HEK293 (cell line): Measurements from ENCODE around the gene FASTK.

Experiments
- CTCF ChIA-PET: fragments of 350-600 bp; formaldehyde crosslinking; extraction: SDS; loops from one replicate; lab custom pipeline; 2021; ENCODE audit warnings: antibody characterized with exemption; lab: Yijun Ruan, JAX
- POLR2A ChIA-PET: fragments of 300-600 bp; formaldehyde crosslinking; extraction: SDS; loops from one replicate; lab custom pipeline; 2020; ENCODE audit warnings: antibody characterized with exemption, inconsistent platforms; lab: Yijun Ruan, JAX
- H3K27ac ChIP-seq: fragments of 200-500 bp; sonication (Bioruptor generic); 2 replicates; pipeline ENCODE4 v1.5.1; 2014; ENCODE audit warnings: low read depth, low read length, control low read depth, inconsistent platforms; ENCODE audit errors: extremely low read depth
- H3K36me3 ChIP-seq, 2 experiments: fragments of 200-500 bp in 1 of 2; sonication (Bioruptor generic) in 1 of 2; 1 replicate in 1 of 2; 2 replicates in 1 of 2; pipeline ENCODE4 v1.5.1; 2014 to 2017; ENCODE audit warnings: inconsistent platforms in 2 of 2, low read length in 2 of 2; ENCODE audit not compliant: control insufficient read depth in 2 of 2, insufficient read depth in 1 of 2
- H3K4me1 ChIP-seq: fragments of 200-500 bp; sonication (Bioruptor generic); 2 replicates; pipeline ENCODE4 v1.5.1; 2014; ENCODE audit warnings: mild to moderate bottlenecking, low read length, inconsistent platforms; ENCODE audit not compliant: control insufficient read depth, insufficient read depth
- H3K4me3 ChIP-seq: 2 replicates; pipeline ENCODE4 v1.5.1; 2011; ENCODE audit warnings: low read depth, mild to moderate bottlenecking, control low read depth, low read length, moderate library complexity
- H3K9me3 ChIP-seq: fragments of 200-500 bp; sonication (Bioruptor generic); 2 replicates; pipeline ENCODE4 v1.5.1; 2014; ENCODE audit warnings: low read depth, low read length, inconsistent platforms; ENCODE audit not compliant: control insufficient read depth, insufficient read depth
- EGR2 ChIP-seq: fragments of 450-650 bp; formaldehyde crosslinking; IDR thresholded peaks from 2 replicates; pipeline ENCODE4 v1.5.1; 2016; ENCODE audit warnings: low read depth, missing biosample characterization, missing genetic modification characterization
- IKZF3 ChIP-seq: fragments of 450-650 bp; IDR thresholded peaks from 2 replicates; pipeline ENCODE4 v1.5.0; 2018; ENCODE audit warnings: missing biosample characterization, mild to moderate bottlenecking, missing genetic modification characterization, moderate library complexity
- KLF8 ChIP-seq: fragments of 450-650 bp; formaldehyde crosslinking; IDR thresholded peaks from 2 replicates; pipeline ENCODE4 v1.5.1; 2016; ENCODE audit warnings: missing biosample characterization, missing genetic modification characterization
- KLF9 ChIP-seq: fragments of 450-650 bp; formaldehyde crosslinking; IDR thresholded peaks from 2 replicates; pipeline ENCODE4 v1.5.1; 2016; ENCODE audit warnings: missing biosample characterization, missing genetic modification characterization, low read depth
- SP2 ChIP-seq: fragments of 450-650 bp; formaldehyde crosslinking; IDR thresholded peaks from 2 replicates; pipeline ENCODE4 v1.5.1; 2016; ENCODE audit warnings: missing biosample characterization, missing genetic modification characterization
- WT1 ChIP-seq: fragments of 450-650 bp; formaldehyde crosslinking; IDR thresholded peaks from 2 replicates; pipeline ENCODE4 v1.5.1; 2016; ENCODE audit warnings: missing biosample characterization, missing genetic modification characterization
- ZBTB20 ChIP-seq: fragments of 450-650 bp; formaldehyde crosslinking; IDR thresholded peaks from 2 replicates; pipeline ENCODE4 v1.5.1; 2016; ENCODE audit warnings: missing biosample characterization, missing genetic modification characterization
- ZBTB48 ChIP-seq: fragments of 450-650 bp; formaldehyde crosslinking; IDR thresholded peaks from 2 replicates; pipeline ENCODE4 v1.5.1; 2016; ENCODE audit warnings: missing biosample characterization, missing genetic modification characterization
- ZNF2 ChIP-seq: fragments of 450-650 bp; formaldehyde crosslinking; IDR thresholded peaks from 2 replicates; pipeline ENCODE4 v1.5.1; 2016; ENCODE audit warnings: missing biosample characterization, missing genetic modification characterization
- ZNF266 ChIP-seq: fragments of 450-650 bp; formaldehyde crosslinking; IDR thresholded peaks from 2 replicates; pipeline ENCODE4 v1.5.1; 2016; ENCODE audit warnings: missing biosample characterization, missing genetic modification characterization, low read depth
- ZNF335 ChIP-seq: fragments of 450-650 bp; formaldehyde crosslinking; conservative IDR thresholded peaks from 2 replicates; pipeline ENCODE4 v1.5.1; 2016; ENCODE audit warnings: missing biosample characterization, missing genetic modification characterization
- ZNF394 ChIP-seq: fragments of 450-650 bp; formaldehyde crosslinking; IDR thresholded peaks from 2 replicates; pipeline ENCODE4 v1.5.1; 2016; ENCODE audit warnings: missing biosample characterization, missing genetic modification characterization, mild to moderate bottlenecking, moderate library complexity, borderline replicate concordance
- ZNF423 ChIP-seq: fragments of 450-650 bp; formaldehyde crosslinking; IDR thresholded peaks from 2 replicates; pipeline ENCODE4 v1.5.1; 2016; ENCODE audit warnings: missing biosample characterization, missing genetic modification characterization
- ZNF501 ChIP-seq: fragments of 450-650 bp; formaldehyde crosslinking; IDR thresholded peaks from 2 replicates; pipeline ENCODE4 v1.5.1; 2016; ENCODE audit warnings: missing biosample characterization, missing genetic modification characterization
- ZNF843 ChIP-seq: fragments of 450-650 bp; formaldehyde crosslinking; IDR thresholded peaks from 2 replicates; pipeline ENCODE4 v1.5.1; 2016; ENCODE audit warnings: missing biosample characterization, missing genetic modification characterization
- ZXDB ChIP-seq: fragments of 450-650 bp; formaldehyde crosslinking; IDR thresholded peaks from 2 replicates; pipeline ENCODE4 v1.5.1; 2016; ENCODE audit warnings: missing biosample characterization, missing genetic modification characterization
- TF ChIP-seq, protein P1 (sequence below): fragments of 450-650 bp; formaldehyde crosslinking; IDR thresholded peaks from 2 replicates; pipeline ENCODE4 v1.5.1; 2016; ENCODE audit warnings: missing biosample characterization, missing genetic modification characterization
- TF ChIP-seq, protein P2 (sequence below): fragments of 450-650 bp; IDR thresholded peaks from 2 replicates; pipeline ENCODE4 v1.5.1; 2018; ENCODE audit warnings: missing biosample characterization, missing genetic modification characterization
- TF ChIP-seq, protein P3 (sequence below): fragments of 450-650 bp; formaldehyde crosslinking; IDR thresholded peaks from 2 replicates; pipeline ENCODE4 v1.5.1; 2016; ENCODE audit warnings: missing biosample characterization, missing genetic modification characterization
- TF ChIP-seq, protein P4 (sequence below): fragments of 450-650 bp; formaldehyde crosslinking; IDR thresholded peaks from 2 replicates; pipeline ENCODE4 v1.5.1; 2016; ENCODE audit warnings: missing biosample characterization, missing genetic modification characterization
- TF ChIP-seq, protein P5 (sequence below): fragments of 450-650 bp; formaldehyde crosslinking; IDR thresholded peaks from 2 replicates; pipeline ENCODE4 v1.5.1; 2016; ENCODE audit warnings: missing biosample characterization, missing genetic modification characterization
- TF ChIP-seq, protein P6 (sequence below): fragments of 450-650 bp; formaldehyde crosslinking; IDR thresholded peaks from 2 replicates; pipeline ENCODE4 v1.5.1; 2016; ENCODE audit warnings: missing biosample characterization, missing genetic modification characterization

Gene FASTK

DNA sequence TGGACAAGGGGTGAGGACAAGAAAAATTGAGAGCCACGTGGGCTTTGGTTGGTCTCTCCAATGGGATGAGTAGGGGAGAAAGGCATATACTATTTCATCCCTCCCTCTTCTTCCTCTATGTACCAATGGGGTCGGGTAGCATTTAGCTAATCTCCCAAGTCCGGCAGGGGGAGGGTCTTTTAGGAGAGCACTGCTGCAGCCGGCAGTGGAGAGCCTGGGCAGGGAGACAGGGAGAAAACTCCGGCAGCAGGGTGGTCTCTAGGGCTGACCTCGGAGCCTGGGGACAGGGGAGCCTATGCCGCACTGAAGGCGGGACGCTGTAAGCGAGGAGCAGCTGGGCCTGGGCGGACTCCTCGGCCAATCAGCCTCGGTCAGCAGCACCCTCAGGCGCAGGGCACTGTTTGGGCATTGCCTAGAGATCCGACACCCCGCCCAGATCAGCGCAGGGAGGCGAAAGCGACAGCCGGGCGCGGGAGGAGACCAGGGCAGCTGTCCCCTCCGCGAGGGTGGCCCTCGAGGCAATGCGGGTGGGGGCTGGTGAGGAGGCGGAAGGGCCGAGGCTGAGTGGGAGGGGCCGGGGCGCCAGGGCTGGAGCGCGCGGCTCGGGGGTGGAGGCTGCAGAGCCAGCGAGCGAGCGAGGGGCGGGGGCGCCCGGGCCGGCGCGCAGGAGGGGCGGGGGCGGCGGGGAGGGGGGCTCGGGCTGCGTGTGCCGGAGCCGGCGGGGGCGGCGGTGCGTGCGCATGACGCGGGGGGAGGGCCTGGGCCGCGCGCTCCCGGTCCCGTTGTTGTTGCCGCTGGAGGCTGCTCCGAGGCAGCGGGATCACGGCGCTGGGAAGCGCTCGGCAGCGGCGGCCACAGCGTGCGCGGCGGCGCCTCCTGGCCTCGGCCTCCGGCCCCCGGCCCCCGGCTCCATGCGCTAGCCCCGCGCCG is 5.3 kb upstream of the FASTK start, which contains the start of gene AGAP3:
Gene AGAP3 (plus strand): TSS at position 785 of the 930 bp plus-strand sequence. CDS start 267 bp downstream, outside the sequence.
- Histone ChIP-seq H3K4me1 (peaks cover 7% of the 10 kb centered on the region), H3K9me3 (no peaks in the 10 kb centered on the region), H3K36me3 (peaks cover 0 to 15% of the 10 kb centered on the region in 2 experiments; a peak in 1 of 3 replicates), H3K4me3 (peak within 1 kb of the TSS; percentile 80), H3K27ac (peak within 1 kb of the TSS; percentile 82)
- CTCF ChIA-PET, result interaction anchor here (0.6 to 2.2 kb wide), 10 partner anchors 21 to 75 kb away, joined by 3 to 19 read pairs (median 5); no protein-coding TSS in a partner anchor
- POLR2A ChIA-PET, result interaction anchor here (1.2 to 3.0 kb wide), 7 partner anchors 9 to 151 kb away, joined by 3 to 16 read pairs (median 6); partner anchors contain the start of genes ABCB8 and ABCF2
- TF ChIP-seq SP2 (tag by site-specific recombination) (peak; percentile 81), ZNF423 (tag by site-specific recombination) (peak; percentile 92), ZXDB (tag by site-specific recombination) (peak; percentile 68), ZNF843 (tag by site-specific recombination) (peak; percentile 32; the same call in 1 of the 2 replicates), ZBTB20 (peak; percentile 87), KLF8 (peak; percentile 78; the same call in 1 of the 2 replicates), KLF9 (tag by site-specific recombination) (peak; percentile 86), ZNF266 (no peak), ZBTB48 (peak; percentile 76), ZNF394 (tag by site-specific recombination) (peak; percentile 86), ZNF335 (tag by site-specific recombination) (peak; percentile 82), ZNF501 (tag by site-specific recombination) (peak; percentile 96), WT1 (tag by site-specific recombination) (0 out of 2 replicates have a peak, but pooled peaks have one; percentile 12), EGR2 (tag by site-specific recombination) (peak; percentile 95), IKZF3 (tag by site-specific recombination) (peak; percentile 77), ZNF2 (tag by site-specific recombination) (peak; percentile 67; the same call in 1 of the 2 replicates)
- TF ChIP-seq, protein P1, sequence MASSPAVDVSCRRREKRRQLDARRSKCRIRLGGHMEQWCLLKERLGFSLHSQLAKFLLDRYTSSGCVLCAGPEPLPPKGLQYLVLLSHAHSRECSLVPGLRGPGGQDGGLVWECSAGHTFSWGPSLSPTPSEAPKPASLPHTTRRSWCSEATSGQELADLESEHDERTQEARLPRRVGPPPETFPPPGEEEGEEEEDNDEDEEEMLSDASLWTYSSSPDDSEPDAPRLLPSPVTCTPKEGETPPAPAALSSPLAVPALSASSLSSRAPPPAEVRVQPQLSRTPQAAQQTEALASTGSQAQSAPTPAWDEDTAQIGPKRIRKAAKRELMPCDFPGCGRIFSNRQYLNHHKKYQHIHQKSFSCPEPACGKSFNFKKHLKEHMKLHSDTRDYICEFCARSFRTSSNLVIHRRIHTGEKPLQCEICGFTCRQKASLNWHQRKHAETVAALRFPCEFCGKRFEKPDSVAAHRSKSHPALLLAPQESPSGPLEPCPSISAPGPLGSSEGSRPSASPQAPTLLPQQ (tag by site-specific recombination), result peak; percentile 61
- TF ChIP-seq, protein P2, sequence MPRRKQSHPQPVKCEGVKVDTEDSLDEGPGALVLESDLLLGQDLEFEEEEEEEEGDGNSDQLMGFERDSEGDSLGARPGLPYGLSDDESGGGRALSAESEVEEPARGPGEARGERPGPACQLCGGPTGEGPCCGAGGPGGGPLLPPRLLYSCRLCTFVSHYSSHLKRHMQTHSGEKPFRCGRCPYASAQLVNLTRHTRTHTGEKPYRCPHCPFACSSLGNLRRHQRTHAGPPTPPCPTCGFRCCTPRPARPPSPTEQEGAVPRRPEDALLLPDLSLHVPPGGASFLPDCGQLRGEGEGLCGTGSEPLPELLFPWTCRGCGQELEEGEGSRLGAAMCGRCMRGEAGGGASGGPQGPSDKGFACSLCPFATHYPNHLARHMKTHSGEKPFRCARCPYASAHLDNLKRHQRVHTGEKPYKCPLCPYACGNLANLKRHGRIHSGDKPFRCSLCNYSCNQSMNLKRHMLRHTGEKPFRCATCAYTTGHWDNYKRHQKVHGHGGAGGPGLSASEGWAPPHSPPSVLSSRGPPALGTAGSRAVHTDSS (tag by site-specific recombination), result peak; percentile 66
- TF ChIP-seq, protein P3, sequence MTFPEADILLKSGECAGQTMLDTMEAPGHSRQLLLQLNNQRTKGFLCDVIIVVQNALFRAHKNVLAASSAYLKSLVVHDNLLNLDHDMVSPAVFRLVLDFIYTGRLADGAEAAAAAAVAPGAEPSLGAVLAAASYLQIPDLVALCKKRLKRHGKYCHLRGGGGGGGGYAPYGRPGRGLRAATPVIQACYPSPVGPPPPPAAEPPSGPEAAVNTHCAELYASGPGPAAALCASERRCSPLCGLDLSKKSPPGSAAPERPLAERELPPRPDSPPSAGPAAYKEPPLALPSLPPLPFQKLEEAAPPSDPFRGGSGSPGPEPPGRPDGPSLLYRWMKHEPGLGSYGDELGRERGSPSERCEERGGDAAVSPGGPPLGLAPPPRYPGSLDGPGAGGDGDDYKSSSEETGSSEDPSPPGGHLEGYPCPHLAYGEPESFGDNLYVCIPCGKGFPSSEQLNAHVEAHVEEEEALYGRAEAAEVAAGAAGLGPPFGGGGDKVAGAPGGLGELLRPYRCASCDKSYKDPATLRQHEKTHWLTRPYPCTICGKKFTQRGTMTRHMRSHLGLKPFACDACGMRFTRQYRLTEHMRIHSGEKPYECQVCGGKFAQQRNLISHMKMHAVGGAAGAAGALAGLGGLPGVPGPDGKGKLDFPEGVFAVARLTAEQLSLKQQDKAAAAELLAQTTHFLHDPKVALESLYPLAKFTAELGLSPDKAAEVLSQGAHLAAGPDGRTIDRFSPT, result peak; percentile 90
- TF ChIP-seq, protein P4, sequence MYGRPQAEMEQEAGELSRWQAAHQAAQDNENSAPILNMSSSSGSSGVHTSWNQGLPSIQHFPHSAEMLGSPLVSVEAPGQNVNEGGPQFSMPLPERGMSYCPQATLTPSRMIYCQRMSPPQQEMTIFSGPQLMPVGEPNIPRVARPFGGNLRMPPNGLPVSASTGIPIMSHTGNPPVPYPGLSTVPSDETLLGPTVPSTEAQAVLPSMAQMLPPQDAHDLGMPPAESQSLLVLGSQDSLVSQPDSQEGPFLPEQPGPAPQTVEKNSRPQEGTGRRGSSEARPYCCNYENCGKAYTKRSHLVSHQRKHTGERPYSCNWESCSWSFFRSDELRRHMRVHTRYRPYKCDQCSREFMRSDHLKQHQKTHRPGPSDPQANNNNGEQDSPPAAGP (tag by site-specific recombination), result peak; percentile 65; the same call in 1 of the 2 replicates
- TF ChIP-seq, protein P5, sequence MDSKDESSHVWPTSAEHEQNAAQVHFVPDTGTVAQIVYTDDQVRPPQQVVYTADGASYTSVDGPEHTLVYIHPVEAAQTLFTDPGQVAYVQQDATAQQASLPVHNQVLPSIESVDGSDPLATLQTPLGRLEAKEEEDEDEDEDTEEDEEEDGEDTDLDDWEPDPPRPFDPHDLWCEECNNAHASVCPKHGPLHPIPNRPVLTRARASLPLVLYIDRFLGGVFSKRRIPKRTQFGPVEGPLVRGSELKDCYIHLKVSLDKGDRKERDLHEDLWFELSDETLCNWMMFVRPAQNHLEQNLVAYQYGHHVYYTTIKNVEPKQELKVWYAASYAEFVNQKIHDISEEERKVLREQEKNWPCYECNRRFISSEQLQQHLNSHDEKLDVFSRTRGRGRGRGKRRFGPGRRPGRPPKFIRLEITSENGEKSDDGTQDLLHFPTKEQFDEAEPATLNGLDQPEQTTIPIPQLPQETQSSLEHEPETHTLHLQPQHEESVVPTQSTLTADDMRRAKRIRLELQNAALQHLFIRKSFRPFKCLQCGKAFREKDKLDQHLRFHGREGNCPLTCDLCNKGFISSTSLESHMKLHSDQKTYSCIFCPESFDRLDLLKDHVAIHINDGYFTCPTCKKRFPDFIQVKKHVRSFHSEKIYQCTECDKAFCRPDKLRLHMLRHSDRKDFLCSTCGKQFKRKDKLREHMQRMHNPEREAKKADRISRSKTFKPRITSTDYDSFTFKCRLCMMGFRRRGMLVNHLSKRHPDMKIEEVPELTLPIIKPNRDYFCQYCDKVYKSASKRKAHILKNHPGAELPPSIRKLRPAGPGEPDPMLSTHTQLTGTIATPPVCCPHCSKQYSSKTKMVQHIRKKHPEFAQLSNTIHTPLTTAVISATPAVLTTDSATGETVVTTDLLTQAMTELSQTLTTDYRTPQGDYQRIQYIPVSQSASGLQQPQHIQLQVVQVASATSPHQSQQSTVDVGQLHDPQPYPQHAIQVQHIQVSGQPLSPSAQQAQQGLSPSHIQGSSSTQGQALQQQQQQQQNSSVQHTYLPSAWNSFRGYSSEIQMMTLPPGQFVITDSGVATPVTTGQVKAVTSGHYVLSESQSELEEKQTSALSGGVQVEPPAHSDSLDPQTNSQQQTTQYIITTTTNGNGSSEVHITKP, result peak; percentile 65
- TF ChIP-seq, protein P6, sequence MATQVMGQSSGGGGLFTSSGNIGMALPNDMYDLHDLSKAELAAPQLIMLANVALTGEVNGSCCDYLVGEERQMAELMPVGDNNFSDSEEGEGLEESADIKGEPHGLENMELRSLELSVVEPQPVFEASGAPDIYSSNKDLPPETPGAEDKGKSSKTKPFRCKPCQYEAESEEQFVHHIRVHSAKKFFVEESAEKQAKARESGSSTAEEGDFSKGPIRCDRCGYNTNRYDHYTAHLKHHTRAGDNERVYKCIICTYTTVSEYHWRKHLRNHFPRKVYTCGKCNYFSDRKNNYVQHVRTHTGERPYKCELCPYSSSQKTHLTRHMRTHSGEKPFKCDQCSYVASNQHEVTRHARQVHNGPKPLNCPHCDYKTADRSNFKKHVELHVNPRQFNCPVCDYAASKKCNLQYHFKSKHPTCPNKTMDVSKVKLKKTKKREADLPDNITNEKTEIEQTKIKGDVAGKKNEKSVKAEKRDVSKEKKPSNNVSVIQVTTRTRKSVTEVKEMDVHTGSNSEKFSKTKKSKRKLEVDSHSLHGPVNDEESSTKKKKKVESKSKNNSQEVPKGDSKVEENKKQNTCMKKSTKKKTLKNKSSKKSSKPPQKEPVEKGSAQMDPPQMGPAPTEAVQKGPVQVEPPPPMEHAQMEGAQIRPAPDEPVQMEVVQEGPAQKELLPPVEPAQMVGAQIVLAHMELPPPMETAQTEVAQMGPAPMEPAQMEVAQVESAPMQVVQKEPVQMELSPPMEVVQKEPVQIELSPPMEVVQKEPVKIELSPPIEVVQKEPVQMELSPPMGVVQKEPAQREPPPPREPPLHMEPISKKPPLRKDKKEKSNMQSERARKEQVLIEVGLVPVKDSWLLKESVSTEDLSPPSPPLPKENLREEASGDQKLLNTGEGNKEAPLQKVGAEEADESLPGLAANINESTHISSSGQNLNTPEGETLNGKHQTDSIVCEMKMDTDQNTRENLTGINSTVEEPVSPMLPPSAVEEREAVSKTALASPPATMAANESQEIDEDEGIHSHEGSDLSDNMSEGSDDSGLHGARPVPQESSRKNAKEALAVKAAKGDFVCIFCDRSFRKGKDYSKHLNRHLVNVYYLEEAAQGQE (tag by site-specific recombination), result no peak; the same call in 1 of the 2 replicates
